Measurements from ENCODE around the gene CYP4B1. TPM values are rescaled to one million over a fixed set of nuclear protein-coding genes. Genes with fewer than 3 reads are reported as not detected.

Gene CYP4B1
- total RNA-seq, 1 experiment from 2014 or later: not detected

- no peak overlapping the region; the same call in 1 of the 2 replicates for H3K14ac ChIP-seq (ENCODE audit: insufficient read depth, low read length)
- DNase-seq: no peak
- no peak for TF ChIP-seq CTCF (conservative IDR thresholded peaks at IDR 0.05)
- no peak overlapping the region for H3K27ac ChIP-seq (ENCODE audit: insufficient read length, low read depth, low read length)
- H2BK120ac ChIP-seq (ENCODE audit: low read depth, low read length, poor library complexity, severe bottlenecking): no peak overlapping the region
- no peak overlapping the region for H3K9ac ChIP-seq (ENCODE audit: extremely low read depth, insufficient read length, low read length)
- no peaks in the 10 kb centered on the region for H3K79me2 ChIP-seq (ENCODE audit: insufficient read depth, low read length)
- Mint-ChIP-seq H3K36me3 (ENCODE audit: insufficient read depth in 1 of 3, low read depth in 3 of 3) (peaks cover 0 to 4% (median 1%) of the 10 kb centered on the region in 3 experiments; a peak in 2 of 7 replicates), H3K27ac (no peak overlapping the region), H3K4me3 (no peak overlapping the region), H3K4me1 (peaks cover 7 to 8% of the 10 kb centered on the region in 2 experiments), H3K27me3 (ENCODE audit: low read depth) (peaks cover 3% of the 10 kb centered on the region), H3K9me3 (no peaks in the 10 kb centered on the region; a peak in 2 of 5 replicates)
- H2AFZ ChIP-seq (ENCODE audit: low read length): no peak overlapping the region
- H2BK12ac ChIP-seq (ENCODE audit: insufficient read length, low read depth, low read length): no peak overlapping the region
- H2BK5ac ChIP-seq (ENCODE audit: insufficient read length, low read length): no peak overlapping the region
- no peak overlapping the region for H4K8ac ChIP-seq (replicated peaks; ENCODE audit: insufficient read length, low read depth, low read length)
- no peaks in the 10 kb centered on the region for H3K79me1 ChIP-seq (ENCODE audit: insufficient read depth, low read depth, low read length, poor library complexity, severe bottlenecking)
- H3K56ac ChIP-seq (ENCODE audit: insufficient read length, low read depth, low read length): no peak overlapping the region
- H4K91ac ChIP-seq (ENCODE audit: insufficient read length, low read depth, low read length): no peak overlapping the region
- no peak overlapping the region for H2AK5ac ChIP-seq (ENCODE audit: insufficient read length, low read length)
- no peaks in the 10 kb centered on the region for H3K27me3 ChIP-seq (ENCODE audit: insufficient read depth, low read length)
- no peak overlapping the region for H3K18ac ChIP-seq (ENCODE audit: insufficient read length, low read depth, low read length)
- no peak overlapping the region for H2BK15ac ChIP-seq (ENCODE audit: low read depth, low read length)
- H4K5ac ChIP-seq (ENCODE audit: insufficient read length, low read depth, low read length): no peak overlapping the region
- H3T11ph ChIP-seq (ENCODE audit: low read length): no peak overlapping the region
- WGBS (ENCODE audit: extremely low coverage, insufficient read length, low lambda C conversion rate): no CpG with 5 or more reads among the region's 6 CpGs
- no peaks in the 10 kb centered on the region for H3K23me2 ChIP-seq (ENCODE audit: insufficient read length, low read depth, low read length, poor library complexity, severe bottlenecking)
- H3K23ac ChIP-seq (ENCODE audit: insufficient read length, low read depth, low read length): no peak overlapping the region
- no peak overlapping the region for H3K4me2 ChIP-seq (ENCODE audit: insufficient read depth, insufficient read length, low read length)
- no peaks in the 10 kb centered on the region; the same call in 1 of the 2 replicates for H3K4me1 ChIP-seq (ENCODE audit: insufficient read depth, low read length)
- no peaks in the 10 kb centered on the region for H4K20me1 ChIP-seq (ENCODE audit: control insufficient read depth, insufficient read depth, insufficient read length)
- H3K9me3 ChIP-seq (ENCODE audit: control insufficient read depth, low read depth, low read length): no peaks in the 10 kb centered on the region
- H2BK20ac ChIP-seq (ENCODE audit: low read depth, low read length, poor library complexity, severe bottlenecking): no peak overlapping the region
- H3K4ac ChIP-seq (ENCODE audit: low read depth, low read length): no peak overlapping the region
Observed at GRCh38 chr1:46817814-46818213, 19.0 kb downstream of the CYP4B1 start.
